Mesodermal cell (in vitro differentiated cells): Measurements from ENCODE around the gene THPO.

Source experiments
- H3K27ac ChIP-seq: 2 replicates; pipeline ENCODE4 v1.7.0; 2013; ENCODE audit warnings: mild to moderate bottlenecking, low read depth, low read length, moderate library complexity; ENCODE audit not compliant: severe bottlenecking
- H3K36me3 ChIP-seq: 2 replicates; pipeline ENCODE4 v1.7.1; 2013; ENCODE audit warnings: mild to moderate bottlenecking, low read length, moderate library complexity; ENCODE audit not compliant: control insufficient read depth, insufficient read depth
- H3K4me1 ChIP-seq: one replicate; pipeline ENCODE4 v1.7.1; 2013; ENCODE audit warnings: mild to moderate bottlenecking, low read length; ENCODE audit not compliant: insufficient read depth, control insufficient read depth, poor library complexity, severe bottlenecking
- H3K4me3 ChIP-seq: 2 replicates; pipeline ENCODE4 v1.7.0; 2013; ENCODE audit warnings: low read length, control low read depth, mild to moderate bottlenecking; ENCODE audit not compliant: insufficient read depth, poor library complexity, severe bottlenecking; ENCODE audit errors: extremely low read depth
- H3K9me3 ChIP-seq: 2 replicates; pipeline ENCODE4 v1.7.1; 2013; ENCODE audit warnings: mild to moderate bottlenecking, low read length, moderate library complexity; ENCODE audit not compliant: control insufficient read depth
- WGBS, 2 experiments: methylation state at CpG; one replicate each; pipeline ENCODE4 v1.1.5; 2013; ENCODE audit warnings: missing lambda C conversion rate in 2 of 2; ENCODE audit not compliant: insufficient coverage in 2 of 2; 5-methylcytosine and 5-hydroxymethylcytosine counted together

The THPO gene

DNA sequence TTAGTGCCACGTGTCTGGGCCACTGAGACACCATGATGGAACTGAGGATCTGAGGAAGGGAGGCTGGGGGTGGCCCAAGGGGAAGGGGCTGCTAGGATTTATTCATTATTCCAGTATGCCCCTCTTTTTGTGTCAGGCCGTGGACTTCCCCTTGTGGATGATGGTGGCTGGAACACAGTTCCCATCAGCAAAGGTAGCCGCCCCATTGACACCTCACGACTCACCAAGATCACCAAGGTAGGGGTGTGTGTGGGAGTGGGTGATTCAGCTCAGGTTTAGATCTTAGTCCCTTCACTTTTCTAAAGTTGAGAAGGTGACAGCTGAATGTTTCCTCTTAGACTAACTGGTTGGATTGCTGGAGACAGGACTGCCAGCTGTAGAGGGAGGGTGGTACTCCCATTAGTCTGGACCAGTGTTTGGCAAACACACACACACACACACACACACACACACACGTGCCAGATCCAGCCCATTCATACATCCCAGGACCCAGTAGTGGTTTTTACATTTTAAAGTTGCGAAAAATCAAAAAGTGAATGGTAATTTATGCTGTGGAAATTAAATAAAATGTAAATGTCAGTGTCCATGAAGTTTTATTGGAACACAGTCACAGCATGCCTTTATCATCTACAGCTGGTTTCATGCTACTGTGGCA, 52.2 kb downstream of the THPO start:
- no peak overlapping the region for H3K4me3 ChIP-seq
- H3K27ac ChIP-seq: no peak overlapping the region
- 89 to 100% methylated on average over 1 to 3 of the region's 6 CpGs for WGBS, 2 experiments
- H3K9me3 ChIP-seq: no peaks in the 10 kb centered on the region
- H3K4me1 ChIP-seq: peaks cover under 1% of the 10 kb centered on the region
- H3K36me3 ChIP-seq: peaks cover 100% of the 10 kb centered on the region

DNA sequence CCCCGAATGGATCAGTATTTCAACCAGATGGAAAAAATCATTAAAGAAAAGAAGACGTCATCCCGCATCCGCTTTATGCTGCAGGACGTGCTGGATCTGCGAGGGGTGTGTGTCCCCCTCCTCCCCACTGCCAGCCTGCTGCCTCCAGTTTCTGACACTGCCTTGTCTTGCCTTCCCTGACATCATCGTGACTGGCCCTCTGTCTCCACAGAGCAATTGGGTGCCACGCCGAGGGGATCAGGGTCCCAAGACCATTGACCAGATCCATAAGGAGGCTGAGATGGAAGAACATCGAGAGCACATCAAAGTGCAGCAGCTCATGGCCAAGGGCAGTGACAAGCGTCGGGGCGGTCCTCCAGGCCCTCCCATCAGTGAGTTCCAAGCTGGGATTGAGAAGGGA, 52.7 kb downstream of the THPO start:
- 98% methylated on average over 10 to 13 of the region's 13 CpGs for WGBS, 2 experiments
- no peaks in the 10 kb centered on the region for H3K4me1 ChIP-seq
- no peaks in the 10 kb centered on the region for H3K9me3 ChIP-seq
- H3K36me3 ChIP-seq: peaks cover 100% of the 10 kb centered on the region
- H3K4me3 ChIP-seq: no peak overlapping the region
- H3K27ac ChIP-seq: no peak overlapping the region

DNA sequence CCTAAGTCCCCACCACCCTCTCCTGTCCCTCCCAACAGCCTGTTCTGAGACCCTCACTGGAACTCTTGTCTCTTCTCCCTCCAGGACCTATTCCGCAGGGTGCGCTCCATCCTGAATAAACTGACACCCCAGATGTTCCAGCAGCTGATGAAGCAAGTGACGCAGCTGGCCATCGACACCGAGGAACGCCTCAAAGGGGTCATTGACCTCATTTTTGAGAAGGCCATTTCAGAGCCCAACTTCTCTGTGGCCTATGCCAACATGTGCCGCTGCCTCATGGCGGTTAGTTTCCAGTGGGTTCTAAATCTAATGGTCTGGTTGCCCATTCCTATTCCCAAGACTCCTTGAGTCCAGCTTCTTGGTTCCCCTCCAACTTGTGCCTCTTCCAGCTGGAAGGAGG, 54.3 kb downstream of the THPO start:
- Histone ChIP-seq H3K27ac (no peak overlapping the region), H3K36me3 (peaks cover 98% of the 10 kb centered on the region), H3K4me1 (peaks cover 7% of the 10 kb centered on the region), H3K4me3 (no peak overlapping the region), H3K9me3 (no peaks in the 10 kb centered on the region)
- WGBS, 2 experiments: 99% methylated on average over 8 of the region's 8 CpGs

DNA sequence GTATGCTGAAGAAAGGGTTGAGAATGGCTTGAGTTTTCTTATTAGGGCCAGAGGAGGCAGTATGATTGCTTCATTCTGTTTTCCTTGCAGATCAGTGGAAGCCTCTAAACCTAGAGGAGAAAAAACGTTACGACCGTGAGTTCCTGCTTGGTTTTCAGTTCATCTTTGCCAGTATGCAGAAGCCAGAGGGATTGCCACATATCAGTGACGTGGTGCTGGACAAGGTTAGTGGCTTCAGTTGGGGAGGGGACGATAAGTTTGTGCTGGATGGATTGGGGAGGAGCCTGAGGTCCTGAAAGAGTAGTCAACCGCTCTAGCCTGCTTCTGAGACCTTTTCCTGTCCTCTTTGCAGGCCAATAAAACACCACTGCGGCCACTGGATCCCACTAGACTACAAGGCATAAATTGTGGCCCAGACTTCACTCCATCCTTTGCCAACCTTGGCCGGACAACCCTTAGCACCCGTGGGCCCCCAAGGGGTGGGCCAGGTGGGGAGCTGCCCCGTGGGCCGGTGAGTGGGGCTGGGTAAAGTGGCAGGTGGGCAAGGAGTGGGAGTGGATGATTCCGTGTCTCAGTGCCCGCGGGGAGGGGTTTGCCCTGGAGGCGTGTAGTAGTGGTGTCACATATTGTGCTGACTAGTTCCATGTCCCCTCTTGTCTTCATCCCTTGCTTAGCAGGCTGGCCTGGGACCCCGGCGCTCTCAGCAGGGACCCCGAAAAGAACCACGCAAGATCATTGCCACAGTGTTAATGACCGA, 55.1 kb downstream of the THPO start:
- H3K9me3 ChIP-seq: no peaks in the 10 kb centered on the region
- H3K4me1 ChIP-seq: peaks cover 9% of the 10 kb centered on the region
- peaks cover 98% of the 10 kb centered on the region for H3K36me3 ChIP-seq
- 96 to 98% methylated on average over 14 to 20 of the region's 20 CpGs for WGBS, 2 experiments
- no peak overlapping the region for H3K4me3 ChIP-seq
- H3K27ac ChIP-seq: no peak overlapping the region
